ENCODE data around the gene ABI2. TPM values are rescaled to one million over a fixed set of nuclear protein-coding genes. Genes with fewer than 3 reads are reported as not detected.

The ABI2 gene
- total RNA-seq, 2 experiments from 2014 or later: 19.3 to 21.0 TPM

GRCh38 chr2:203469546-203469945, 141.4 kb downstream of the ABI2 start:
- Histone ChIP-seq H3K4me1 (ENCODE audit: insufficient read depth, low read length) (no peaks in the 10 kb centered on the region), H3K27ac (ENCODE audit: low read depth in 1 of 2, low read length in 2 of 2) (no peak overlapping the region), H3K9me3 (ENCODE audit: control insufficient read depth in 1 of 2, insufficient read depth in 1 of 2, low read length in 2 of 2) (no peaks in the 10 kb centered on the region), H3K4me3 (ENCODE audit: low read length) (no peak overlapping the region), H3K36me3 (ENCODE audit: insufficient read depth, low read length) (no peaks in the 10 kb centered on the region), H3K27me3 (ENCODE audit: control insufficient read depth in 1 of 2, insufficient read depth in 2 of 2, low read length in 2 of 2) (no peaks in the 10 kb centered on the region)
- no peaks in the 10 kb centered on the region for H3K27me3 Mint-ChIP-seq
- ChIA-PET CTCF (no interaction called here), POLR2A (no interaction called here)
- H3K36me3 Mint-ChIP-seq (ENCODE audit: low read depth): no peaks in the 10 kb centered on the region
- DNase-seq: no peak
- no peak for ATAC-seq (ENCODE audit: poor library complexity)
- H3K9me3 Mint-ChIP-seq: no peaks in the 10 kb centered on the region
- intact Hi-C loops (cut with DNase I, micrococcal nuclease): no loop called here
- no peaks in the 10 kb centered on the region for H3K4me1 Mint-ChIP-seq (ENCODE audit: low read depth)
- H3K27ac Mint-ChIP-seq: no peak overlapping the region
- no peak overlapping the region for H3K4me3 Mint-ChIP-seq
- no peak for TF ChIP-seq CTCF (IDR thresholded peaks at IDR 0.05)

DNA sequence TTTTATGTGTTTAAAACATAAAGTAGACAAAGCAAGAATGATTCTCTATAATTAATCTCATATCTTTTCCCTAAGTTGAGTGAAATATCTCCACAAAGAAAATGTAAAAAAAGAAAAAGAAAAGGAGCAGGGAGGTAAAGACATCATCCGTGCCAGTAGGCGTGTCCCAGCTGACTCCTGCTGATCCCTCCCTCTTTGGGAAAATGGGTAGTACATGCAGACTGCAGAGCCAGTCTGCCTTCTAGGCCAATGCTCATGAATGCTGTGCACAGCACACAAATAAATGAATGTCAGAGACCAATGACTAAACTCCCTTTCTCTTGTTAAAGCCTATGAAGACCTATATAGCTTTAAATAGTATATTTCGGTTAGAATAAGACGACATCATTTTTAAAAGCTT, 142.2 kb downstream of the ABI2 start:
- no peak overlapping the region for H3K27ac ChIP-seq (ENCODE audit: low read depth in 1 of 2, low read length in 2 of 2)
- no peaks in the 10 kb centered on the region for H3K4me1 ChIP-seq (ENCODE audit: insufficient read depth, low read length)
- no peaks in the 10 kb centered on the region for H3K9me3 Mint-ChIP-seq
- H3K4me3 ChIP-seq (ENCODE audit: low read length): no peak overlapping the region
- no peak overlapping the region for H3K27ac Mint-ChIP-seq
- no peak for DNase-seq
- intact Hi-C loops (cut with DNase I, micrococcal nuclease): no loop called here
- no peaks in the 10 kb centered on the region for H3K36me3 ChIP-seq (ENCODE audit: insufficient read depth, low read length)
- no peaks in the 10 kb centered on the region for H3K9me3 ChIP-seq (ENCODE audit: control insufficient read depth in 1 of 2, insufficient read depth in 1 of 2, low read length in 2 of 2)
- no peak for TF ChIP-seq CTCF (IDR thresholded peaks at IDR 0.05)
- H3K36me3 Mint-ChIP-seq (ENCODE audit: low read depth): no peaks in the 10 kb centered on the region
- ATAC-seq (ENCODE audit: poor library complexity): no peak
- H3K4me3 Mint-ChIP-seq: no peak overlapping the region
- H3K27me3 ChIP-seq (ENCODE audit: control insufficient read depth in 1 of 2, insufficient read depth in 2 of 2, low read length in 2 of 2): no peaks in the 10 kb centered on the region
- ChIA-PET CTCF (interaction anchor here (0.6 kb wide), 1 partner anchor 105 kb away, joined by 3 read pairs; no protein-coding TSS in a partner anchor), POLR2A (no interaction called here)
- no peaks in the 10 kb centered on the region for H3K4me1 Mint-ChIP-seq (ENCODE audit: low read depth)
- H3K27me3 Mint-ChIP-seq: no peaks in the 10 kb centered on the region

DNA sequence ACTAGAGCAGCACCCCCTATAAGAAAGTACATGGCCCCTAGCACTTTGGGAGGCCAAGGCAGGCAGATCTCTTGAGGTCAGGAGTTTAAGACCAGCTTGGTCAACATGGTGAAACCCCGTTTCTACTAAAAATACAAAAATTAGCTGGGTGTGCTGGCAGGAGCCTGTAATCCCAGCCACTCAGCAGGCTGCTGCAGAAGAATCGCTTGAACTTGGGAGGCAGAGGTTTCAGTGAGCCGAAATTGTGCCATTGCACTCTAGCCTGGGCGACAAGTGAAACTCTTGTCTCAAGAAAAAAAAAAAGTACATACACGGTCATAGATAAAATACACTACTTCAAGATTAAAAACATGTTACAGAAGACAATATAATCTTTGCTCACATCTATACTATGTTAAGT, 143.1 kb downstream of the ABI2 start:
- intact Hi-C loops (cut with DNase I, micrococcal nuclease): no loop called here
- no peaks in the 10 kb centered on the region for H3K4me1 ChIP-seq (ENCODE audit: insufficient read depth, low read length)
- ChIA-PET CTCF (interaction anchor here (0.6 kb wide), 1 partner anchor 79 kb away, joined by 3 read pairs; no protein-coding TSS in a partner anchor), POLR2A (no interaction called here)
- Mint-ChIP-seq H3K4me3 (no peak overlapping the region), H3K4me1 (ENCODE audit: low read depth) (no peaks in the 10 kb centered on the region), H3K9me3 (no peaks in the 10 kb centered on the region), H3K27me3 (no peaks in the 10 kb centered on the region), H3K36me3 (ENCODE audit: low read depth) (no peaks in the 10 kb centered on the region), H3K27ac (no peak overlapping the region)
- H3K4me3 ChIP-seq (ENCODE audit: low read length): no peak overlapping the region
- DNase-seq (no peak), ATAC-seq (ENCODE audit: poor library complexity) (no peak)
- H3K9me3 ChIP-seq (ENCODE audit: control insufficient read depth in 1 of 2, insufficient read depth in 1 of 2, low read length in 2 of 2): no peaks in the 10 kb centered on the region
- no peak for TF ChIP-seq CTCF (IDR thresholded peaks at IDR 0.05)
- no peaks in the 10 kb centered on the region for H3K27me3 ChIP-seq (ENCODE audit: control insufficient read depth in 1 of 2, insufficient read depth in 2 of 2, low read length in 2 of 2)
- H3K36me3 ChIP-seq (ENCODE audit: insufficient read depth, low read length): no peaks in the 10 kb centered on the region
- no peak overlapping the region for H3K27ac ChIP-seq (ENCODE audit: low read depth in 1 of 2, low read length in 2 of 2)
